Sigmoid colon (tissue), 4 donors: Measurements from ENCODE around the gene ZPBP2.

Experiments
- EP300 ChIP-seq, 4 donors: sonication (generic); formaldehyde crosslinking; IDR thresholded peaks; one replicate each; pipeline ENCODE4 v1.6.1; 2017; ENCODE audit warnings: antibody characterized with exemption in 4 of 4
- POLR2AphosphoS5 ChIP-seq, 4 donors: sonication (generic); formaldehyde crosslinking; IDR thresholded peaks; one replicate each; pipeline ENCODE4 v1.6.1; 2017; ENCODE audit warnings: antibody characterized with exemption in 4 of 4
- TF ChIP-seq, protein P1 (sequence below), 4 experiments: fragments of 450-650 bp in 3 of 4; fragments of 200-600 bp in 1 of 4; IDR thresholded peaks; one replicate each; pipeline ENCODE4 v1.5.1; 2016 to 2019; ENCODE audit warnings: antibody characterized with exemption in 4 of 4, mild to moderate bottlenecking in 3 of 4, moderate library complexity in 2 of 4

DNA sequence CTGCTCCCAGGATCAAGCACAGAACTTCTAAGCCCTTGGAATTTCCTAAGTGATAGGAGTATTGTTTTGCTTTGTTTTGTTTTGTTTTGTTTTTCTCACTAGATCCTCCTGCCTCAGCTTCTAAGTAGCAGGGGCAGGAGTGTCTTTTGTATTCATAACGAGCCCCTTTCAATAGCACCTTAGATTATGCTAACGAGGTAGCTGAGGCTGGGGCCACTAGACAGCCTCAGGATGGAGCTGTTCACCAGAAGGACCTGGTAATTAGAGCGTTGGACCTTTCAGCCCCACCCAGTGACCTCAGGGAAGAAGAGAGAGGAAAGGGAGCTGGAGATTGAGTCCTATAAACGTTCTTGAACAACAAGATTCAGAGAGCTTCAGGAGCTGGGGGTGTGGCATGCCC lies 47.5 kb upstream of the ZPBP2 start:
- no peak for TF ChIP-seq EP300 (IDR thresholded peaks at IDR 0.05)
- TF ChIP-seq POLR2AphosphoS5 (IDR thresholded peaks at IDR 0.05) = no peak
- TF ChIP-seq, protein P1, sequence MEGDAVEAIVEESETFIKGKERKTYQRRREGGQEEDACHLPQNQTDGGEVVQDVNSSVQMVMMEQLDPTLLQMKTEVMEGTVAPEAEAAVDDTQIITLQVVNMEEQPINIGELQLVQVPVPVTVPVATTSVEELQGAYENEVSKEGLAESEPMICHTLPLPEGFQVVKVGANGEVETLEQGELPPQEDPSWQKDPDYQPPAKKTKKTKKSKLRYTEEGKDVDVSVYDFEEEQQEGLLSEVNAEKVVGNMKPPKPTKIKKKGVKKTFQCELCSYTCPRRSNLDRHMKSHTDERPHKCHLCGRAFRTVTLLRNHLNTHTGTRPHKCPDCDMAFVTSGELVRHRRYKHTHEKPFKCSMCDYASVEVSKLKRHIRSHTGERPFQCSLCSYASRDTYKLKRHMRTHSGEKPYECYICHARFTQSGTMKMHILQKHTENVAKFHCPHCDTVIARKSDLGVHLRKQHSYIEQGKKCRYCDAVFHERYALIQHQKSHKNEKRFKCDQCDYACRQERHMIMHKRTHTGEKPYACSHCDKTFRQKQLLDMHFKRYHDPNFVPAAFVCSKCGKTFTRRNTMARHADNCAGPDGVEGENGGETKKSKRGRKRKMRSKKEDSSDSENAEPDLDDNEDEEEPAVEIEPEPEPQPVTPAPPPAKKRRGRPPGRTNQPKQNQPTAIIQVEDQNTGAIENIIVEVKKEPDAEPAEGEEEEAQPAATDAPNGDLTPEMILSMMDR (IDR thresholded peaks at IDR 0.05) = no peak
